Suprapubic skin (tissue), 4 donors: ENCODE measurements around the gene TMEM31. TPM values are rescaled to one million over a fixed set of nuclear protein-coding genes. Genes with fewer than 3 reads are reported as not detected.

Experiments
- DNase-seq, 2 donors: peaks; one replicate each; pipeline ENCODE4 v3.0.0-alpha.2; 2019; ENCODE audit warnings: low spot score in 2 of 2
- H3K27ac ChIP-seq: fragments of 200-600 bp; sonication (generic); one replicate; pipeline ENCODE4 v1.5.1; 2019
- H3K27me3 ChIP-seq: fragments of 200-600 bp; sonication (generic); one replicate; pipeline ENCODE4 v1.5.1; 2019
- H3K36me3 ChIP-seq: fragments of 200-600 bp; sonication (generic); one replicate; pipeline ENCODE4 v1.5.1; 2019
- H3K4me1 ChIP-seq: fragments of 200-600 bp; sonication (generic); one replicate; pipeline ENCODE4 v1.5.1; 2019
- H3K4me3 ChIP-seq: fragments of 200-600 bp; sonication (generic); one replicate; pipeline ENCODE4 v1.5.1; 2019; ENCODE audit warnings: mild to moderate bottlenecking
- H3K9me3 ChIP-seq: fragments of 200-600 bp; sonication (generic); one replicate; pipeline ENCODE4 v1.5.1; 2019
- EP300 ChIP-seq: sonication (generic); formaldehyde crosslinking; IDR thresholded peaks from one replicate; pipeline ENCODE4 v1.6.1; 2017; ENCODE audit warnings: antibody characterized with exemption
- POLR2A ChIP-seq, 2 donors: fragments of 450-650 bp; IDR thresholded peaks; one replicate each; pipeline ENCODE4 v1.6.1; 2017; ENCODE audit warnings: antibody characterized with exemption in 2 of 2, mild to moderate bottlenecking in 2 of 2, moderate library complexity in 2 of 2
- POLR2AphosphoS5 ChIP-seq, 3 donors: sonication (generic); formaldehyde crosslinking; IDR thresholded peaks; one replicate each; pipeline ENCODE4 v1.6.1; 2017; ENCODE audit warnings: antibody characterized with exemption in 3 of 3
- WGBS: methylation state at CpG from one replicate; pipeline ENCODE4 v1.1.5; 2018; 5-methylcytosine and 5-hydroxymethylcytosine counted together
- total RNA-seq, 4 donors: library from RNA; depleted of rRNA; stranded (reverse); fragments of >200 nt; gene quantifications; one replicate each; pipeline ENCODE4 v1.1.0, GENCODE V29; 2016
- TF ChIP-seq, protein P1 (sequence below), 2 donors: fragments of 200-600 bp in 1 of 2; fragments of 450-650 bp in 1 of 2; sonication (generic) in 1 of 2; IDR thresholded peaks; one replicate each; pipeline ENCODE4 v1.5.1; 2016 to 2019; ENCODE audit warnings: antibody characterized with exemption in 2 of 2, mild to moderate bottlenecking in 1 of 2, moderate library complexity in 1 of 2

Gene TMEM31
- total RNA-seq, 4 donors from 2014 or later = not detected

- Histone ChIP-seq H3K4me3 (no peak overlapping the region), H3K4me1 (no peaks in the 10 kb centered on the region), H3K27me3 (no peaks in the 10 kb centered on the region), H3K9me3 (no peaks in the 10 kb centered on the region), H3K27ac (no peak overlapping the region), H3K36me3 (no peaks in the 10 kb centered on the region)
- TF ChIP-seq, protein P1, sequence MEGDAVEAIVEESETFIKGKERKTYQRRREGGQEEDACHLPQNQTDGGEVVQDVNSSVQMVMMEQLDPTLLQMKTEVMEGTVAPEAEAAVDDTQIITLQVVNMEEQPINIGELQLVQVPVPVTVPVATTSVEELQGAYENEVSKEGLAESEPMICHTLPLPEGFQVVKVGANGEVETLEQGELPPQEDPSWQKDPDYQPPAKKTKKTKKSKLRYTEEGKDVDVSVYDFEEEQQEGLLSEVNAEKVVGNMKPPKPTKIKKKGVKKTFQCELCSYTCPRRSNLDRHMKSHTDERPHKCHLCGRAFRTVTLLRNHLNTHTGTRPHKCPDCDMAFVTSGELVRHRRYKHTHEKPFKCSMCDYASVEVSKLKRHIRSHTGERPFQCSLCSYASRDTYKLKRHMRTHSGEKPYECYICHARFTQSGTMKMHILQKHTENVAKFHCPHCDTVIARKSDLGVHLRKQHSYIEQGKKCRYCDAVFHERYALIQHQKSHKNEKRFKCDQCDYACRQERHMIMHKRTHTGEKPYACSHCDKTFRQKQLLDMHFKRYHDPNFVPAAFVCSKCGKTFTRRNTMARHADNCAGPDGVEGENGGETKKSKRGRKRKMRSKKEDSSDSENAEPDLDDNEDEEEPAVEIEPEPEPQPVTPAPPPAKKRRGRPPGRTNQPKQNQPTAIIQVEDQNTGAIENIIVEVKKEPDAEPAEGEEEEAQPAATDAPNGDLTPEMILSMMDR (IDR thresholded peaks at IDR 0.05) = no peak
- TF ChIP-seq EP300 (no peak), POLR2AphosphoS5 (IDR thresholded peaks at IDR 0.05) (no peak), POLR2A (IDR thresholded peaks at IDR 0.05) (no peak)
- DNase-seq = no peak
- 58% methylated on average over 1 of the region's 1 CpG for WGBS
Measured at GRCh38 chrX:103741879-103742278, 31.2 kb downstream of the TMEM31 start.

GRCh38 chrX:103742339-103742738 is 31.6 kb downstream of the TMEM31 start:
- TF ChIP-seq POLR2AphosphoS5 (IDR thresholded peaks at IDR 0.05) = no peak
- TF ChIP-seq, protein P1 (IDR thresholded peaks at IDR 0.05) = no peak
- no peak for TF ChIP-seq POLR2A (IDR thresholded peaks at IDR 0.05)
- no peak for TF ChIP-seq EP300

GRCh38 chrX:103747163-103747562 is 36.5 kb downstream of the TMEM31 start:
- TF ChIP-seq POLR2AphosphoS5 (IDR thresholded peaks at IDR 0.05) (no peak), EP300 (no peak), POLR2A (IDR thresholded peaks at IDR 0.05) (no peak)
- TF ChIP-seq, protein P1 (IDR thresholded peaks at IDR 0.05) = no peak
- WGBS = 79% methylated on average over 2 of the region's 2 CpGs
- Histone ChIP-seq H3K9me3 (no peaks in the 10 kb centered on the region), H3K4me1 (no peaks in the 10 kb centered on the region), H3K4me3 (no peak overlapping the region), H3K27ac (no peak overlapping the region), H3K27me3 (no peaks in the 10 kb centered on the region), H3K36me3 (no peaks in the 10 kb centered on the region)
- no peak for DNase-seq

More at GRCh38 chrX:103742339-103742738, 31.6 kb downstream of the TMEM31 start:
- no peaks in the 10 kb centered on the region for H3K9me3 ChIP-seq
- no peaks in the 10 kb centered on the region for H3K27me3 ChIP-seq
- no peak for DNase-seq
- H3K36me3 ChIP-seq = no peaks in the 10 kb centered on the region
- H3K4me3 ChIP-seq = no peak overlapping the region
- H3K27ac ChIP-seq = no peak overlapping the region
- H3K4me1 ChIP-seq = no peaks in the 10 kb centered on the region
- WGBS = 53% methylated on average over 6 of the region's 6 CpGs

GRCh38 chrX:103754401-103754800 is 43.7 kb downstream of the TMEM31 start:
- no peaks in the 10 kb centered on the region for H3K4me1 ChIP-seq
- no peaks in the 10 kb centered on the region for H3K36me3 ChIP-seq
- H3K9me3 ChIP-seq = no peaks in the 10 kb centered on the region
- H3K27ac ChIP-seq = no peak overlapping the region
- WGBS = 50% methylated on average over 4 of the region's 4 CpGs
- no peak overlapping the region for H3K4me3 ChIP-seq
- TF ChIP-seq POLR2AphosphoS5 (IDR thresholded peaks at IDR 0.05) (no peak), POLR2A (IDR thresholded peaks at IDR 0.05) (no peak), EP300 (no peak)
- TF ChIP-seq, protein P1 (IDR thresholded peaks at IDR 0.05) = no peak
- H3K27me3 ChIP-seq = no peaks in the 10 kb centered on the region
- no peak for DNase-seq

DNA sequence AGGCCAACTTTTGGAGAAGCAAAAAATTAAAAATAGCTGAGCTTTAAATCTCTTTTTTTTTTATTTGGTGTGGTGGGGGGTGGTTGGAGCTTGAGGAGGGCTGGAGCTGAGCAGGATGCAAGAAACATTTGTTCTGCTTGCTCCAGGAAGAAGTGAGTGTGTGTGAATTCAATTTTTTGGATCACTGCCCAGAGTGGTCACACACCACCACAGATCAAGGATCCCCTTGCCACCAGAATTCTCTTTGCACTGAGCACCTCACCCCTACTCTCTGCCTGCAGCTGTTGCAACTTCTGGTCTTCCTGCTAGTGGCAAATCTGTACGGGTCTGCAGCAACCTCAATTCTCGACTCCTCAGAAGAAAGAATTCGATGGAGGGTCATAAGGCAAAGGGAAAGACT is 46.0 kb downstream of the TMEM31 start:
- Histone ChIP-seq H3K4me3 (no peak overlapping the region), H3K36me3 (no peaks in the 10 kb centered on the region), H3K4me1 (no peaks in the 10 kb centered on the region), H3K27ac (no peak overlapping the region), H3K27me3 (no peaks in the 10 kb centered on the region), H3K9me3 (no peaks in the 10 kb centered on the region)
- WGBS = 72% methylated on average over 3 of the region's 3 CpGs
- no peak for DNase-seq
- TF ChIP-seq EP300 = no peak
- no peak for TF ChIP-seq POLR2AphosphoS5 (IDR thresholded peaks at IDR 0.05)
- TF ChIP-seq POLR2A (IDR thresholded peaks at IDR 0.05) = no peak
- TF ChIP-seq, protein P1 (IDR thresholded peaks at IDR 0.05) = no peak
